ENCODE measurements around the gene EZR.

GRCh38 chr6:158847012-158847529 is 27.9 kb upstream of the EZR start:
- TF ChIP-seq GATA2 (IDR thresholded peaks at IDR 0.05; ENCODE audit: low read depth, low read length) (no peak), GATA3 (IDR thresholded peaks at IDR 0.05; ENCODE audit: low read depth, low read length) (no peak)

All from SH-SY5Y (cell line).